DND-41 (cell line): Measurements from ENCODE around the gene TM4SF4.

Source experiments
- CTCF ChIP-seq: IDR thresholded peaks from 2 replicates; pipeline ENCODE4 v1.5.1; 2012; ENCODE audit warnings: borderline replicate concordance, low read length, moderate library complexity, mild to moderate bottlenecking; ENCODE audit not compliant: poor library complexity, severe bottlenecking; ENCODE audit errors: extremely low read depth
- EZH2 ChIP-seq: IDR thresholded peaks from 3 replicates; pipeline ENCODE4 v1.6.1; 2012; ENCODE audit warnings: borderline replicate concordance, low read depth, mild to moderate bottlenecking, moderate library complexity, low read length, inconsistent platforms; ENCODE audit not compliant: severe bottlenecking

DNA sequence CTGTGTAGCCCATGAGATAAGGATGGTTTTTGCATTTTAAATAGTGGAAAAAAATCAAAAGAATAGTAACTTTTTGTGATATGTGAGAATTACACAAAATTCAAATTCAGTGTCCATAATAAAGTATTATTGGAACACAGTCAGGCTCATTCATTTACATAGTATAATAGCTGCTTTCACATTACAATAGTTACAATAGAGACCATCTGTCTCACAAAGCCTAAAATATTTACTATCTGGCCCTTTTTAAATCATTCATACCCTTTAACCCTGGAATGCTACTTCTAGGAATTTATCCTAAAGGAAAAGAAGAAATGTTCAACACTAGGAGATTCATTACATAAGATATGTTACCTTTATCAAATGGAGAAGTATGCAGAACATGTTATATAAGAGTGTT is 35.5 kb upstream of the TM4SF4 start:
- TF ChIP-seq CTCF = no peak
- no peak for TF ChIP-seq EZH2
